HG02943 (cell line): ENCODE measurements around the gene CSNK1E.

ENCODE experiments used
- ATAC-seq: cut with Tn5 transposase; IDR thresholded peaks from one replicate; pipeline ENCODE4 v1.9.1; 2021; ENCODE audit warnings: mild to moderate bottlenecking, low read depth, moderate library complexity; ENCODE audit not compliant: unreplicated experiment

Gene CSNK1E

DNA sequence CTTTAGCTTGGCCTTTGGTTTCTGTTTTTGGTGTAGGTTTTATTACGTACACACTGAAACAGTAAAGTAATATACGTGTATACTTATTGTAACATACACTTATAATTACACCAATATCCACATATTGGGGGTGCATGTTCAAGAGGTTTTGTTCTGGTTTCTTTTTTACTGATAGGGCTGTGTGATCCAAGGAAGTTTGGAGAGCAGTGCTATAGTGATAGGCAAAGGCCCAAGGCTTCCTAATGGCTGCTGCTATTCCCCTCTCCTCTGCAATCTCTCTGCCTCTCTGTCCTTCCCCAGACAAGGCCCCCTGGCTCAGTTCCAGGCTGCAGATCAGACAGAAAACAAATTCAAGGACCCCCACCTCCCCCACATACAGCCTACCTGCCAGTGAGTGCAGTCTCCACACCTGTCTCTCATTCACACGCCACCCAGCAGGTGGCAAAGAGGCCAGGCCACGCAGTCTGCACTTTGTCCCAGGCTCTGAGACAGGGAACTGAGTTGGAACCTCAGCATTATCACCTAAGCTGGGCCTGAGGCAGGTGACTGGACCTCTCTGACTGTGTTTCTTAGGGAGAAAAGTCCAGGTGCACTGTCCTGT, 59.5 kb downstream of the CSNK1E start:
- ATAC-seq, result no peak

DNA sequence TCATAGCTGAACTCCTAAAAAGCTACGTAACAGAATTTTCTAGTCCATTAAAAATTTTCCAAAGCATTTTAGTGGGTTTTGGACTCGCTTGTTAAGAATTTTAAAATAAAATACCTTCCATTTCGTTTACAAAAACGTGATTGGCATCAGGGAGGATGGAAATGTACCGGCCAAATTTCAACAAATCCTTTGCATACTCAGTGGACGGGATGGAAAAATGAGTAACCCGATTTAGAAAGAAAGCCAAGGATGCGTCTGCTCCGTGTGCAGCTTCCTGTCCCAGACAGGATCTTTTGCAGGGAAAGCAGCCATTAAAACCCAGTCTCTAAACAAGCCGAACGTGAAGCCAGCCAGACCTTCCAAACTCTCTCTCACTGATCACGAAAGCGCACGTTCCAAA, 60.1 kb downstream of the CSNK1E start:
- no peak for ATAC-seq

DNA sequence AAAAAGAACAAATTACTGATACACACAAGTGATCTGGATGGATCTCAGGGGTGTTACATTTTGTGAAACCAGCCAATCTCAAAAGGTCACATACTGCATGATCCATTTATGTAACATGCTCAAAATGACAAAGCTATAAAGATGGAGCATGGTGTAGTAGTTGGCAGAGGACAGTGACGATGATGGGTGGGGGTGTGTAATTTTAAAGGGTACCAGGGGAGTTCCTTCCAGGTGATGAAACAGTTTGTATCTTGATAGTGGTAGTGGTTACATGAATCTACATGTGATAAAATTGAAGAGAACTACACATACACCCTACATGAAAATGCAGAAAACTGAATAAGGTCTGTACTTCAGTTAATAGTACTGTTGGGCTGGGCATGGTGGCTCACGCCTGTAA, 61.5 kb downstream of the CSNK1E start:
- ATAC-seq, result no peak

DNA sequence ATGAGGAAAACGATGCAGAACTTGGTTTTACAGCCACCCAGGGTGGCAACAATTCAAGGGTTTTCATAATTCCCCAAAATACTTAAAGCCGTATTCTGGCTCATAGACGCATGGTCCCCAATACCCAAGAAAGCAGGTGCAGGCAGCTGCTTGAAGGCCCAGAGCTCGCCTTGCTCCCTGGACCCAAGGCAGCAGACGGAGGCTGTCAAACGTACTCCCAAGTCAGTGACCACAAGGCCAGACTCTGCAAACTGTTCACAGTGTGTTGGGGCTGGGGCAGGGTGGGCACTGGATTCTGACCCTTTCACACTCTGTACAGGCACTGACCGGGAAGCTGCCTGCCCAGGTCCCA, 65.9 kb downstream of the CSNK1E start:
- no peak for ATAC-seq

DNA sequence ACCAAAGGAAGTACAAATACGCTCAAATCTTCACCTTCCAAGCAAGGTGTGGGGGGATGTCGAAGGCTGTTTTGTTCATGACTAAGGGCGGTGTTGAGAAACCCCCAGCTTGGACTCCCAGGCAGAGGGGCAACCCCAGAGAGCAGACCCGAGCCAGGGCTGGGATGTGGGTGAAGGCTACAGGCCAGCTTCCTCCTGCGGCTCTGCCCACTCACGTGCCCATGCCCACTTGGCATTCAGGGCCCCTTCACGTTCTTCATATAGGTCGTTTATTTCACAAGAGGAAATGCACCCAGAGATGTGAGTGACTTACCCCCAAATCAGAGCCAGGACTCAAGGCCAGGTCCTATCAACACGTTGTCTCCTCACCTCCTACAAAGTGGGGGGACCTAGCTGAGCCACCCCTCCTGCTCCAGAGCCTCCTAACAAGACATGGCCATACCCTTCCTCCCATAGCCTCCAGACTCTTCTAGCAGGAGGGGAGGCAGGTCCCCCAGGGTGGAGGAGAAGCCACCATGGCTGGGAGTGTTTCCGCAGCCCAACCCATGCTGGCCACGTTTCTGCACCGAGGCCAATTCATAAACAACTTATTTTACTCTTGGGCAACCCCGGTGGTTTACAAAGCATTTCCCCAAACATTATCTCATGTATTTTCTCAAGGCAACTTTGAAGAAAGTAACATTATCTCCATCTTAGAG, 66.4 kb downstream of the CSNK1E start:
- no peak for ATAC-seq

DNA sequence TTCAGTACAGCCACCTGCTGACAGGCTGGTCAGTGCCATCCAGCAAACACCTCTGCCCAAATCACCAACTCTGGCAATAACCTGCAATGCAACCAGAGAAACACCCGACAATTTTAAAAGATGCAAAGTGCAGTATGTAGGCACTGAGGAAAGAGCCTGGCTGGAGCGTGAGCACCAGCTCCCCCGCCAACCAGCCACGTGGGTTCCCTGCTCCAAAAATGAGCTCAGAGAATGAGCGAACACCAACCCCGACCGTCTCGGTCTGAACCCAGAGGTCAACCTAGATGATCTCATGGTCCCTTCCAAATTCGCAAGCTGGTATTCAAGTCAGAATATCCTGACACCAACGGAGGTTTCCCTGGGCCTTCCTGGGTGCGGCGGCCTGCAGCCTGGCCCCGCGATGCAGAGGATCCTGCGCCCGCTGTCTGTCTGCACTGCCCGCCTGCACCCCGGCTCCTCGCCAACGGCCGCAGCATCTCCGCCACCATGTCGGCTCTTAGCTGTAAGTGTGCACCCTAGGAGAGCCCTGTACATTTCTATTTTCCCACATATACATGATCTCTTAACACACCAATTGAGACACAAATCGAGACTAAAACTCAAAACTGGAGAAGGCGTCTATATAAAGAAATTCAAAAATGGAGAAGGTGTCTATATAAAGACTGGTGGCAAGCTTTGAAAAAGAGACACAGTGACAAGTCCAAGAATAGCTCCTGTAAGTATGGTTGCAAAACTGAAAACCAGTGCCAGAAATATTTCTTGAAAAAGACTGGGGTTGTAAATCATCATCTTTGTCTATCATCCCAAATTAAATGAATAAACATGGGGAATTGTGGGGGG, 67.2 kb downstream of the CSNK1E start:
- no peak for ATAC-seq

DNA sequence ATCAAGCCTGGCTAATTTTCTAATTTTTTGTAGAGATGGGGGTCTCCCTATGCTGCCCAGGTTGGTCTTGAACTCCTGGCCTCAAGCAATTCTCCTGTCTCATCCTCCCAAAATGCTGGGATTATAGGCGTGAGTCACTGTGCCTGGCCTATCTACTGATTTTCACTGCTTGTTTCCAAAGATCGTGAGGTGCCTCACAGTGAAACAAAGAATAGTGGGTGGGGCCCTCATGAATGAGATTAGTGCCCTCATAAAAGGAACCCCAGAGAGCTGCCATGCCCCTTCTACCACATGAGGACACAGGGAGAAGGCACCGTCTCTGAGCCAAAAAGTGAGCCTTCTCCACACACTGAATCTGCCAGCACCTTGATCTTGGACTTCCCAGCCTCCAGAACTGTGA, 67.9 kb downstream of the CSNK1E start:
- ATAC-seq, result no peak

DNA sequence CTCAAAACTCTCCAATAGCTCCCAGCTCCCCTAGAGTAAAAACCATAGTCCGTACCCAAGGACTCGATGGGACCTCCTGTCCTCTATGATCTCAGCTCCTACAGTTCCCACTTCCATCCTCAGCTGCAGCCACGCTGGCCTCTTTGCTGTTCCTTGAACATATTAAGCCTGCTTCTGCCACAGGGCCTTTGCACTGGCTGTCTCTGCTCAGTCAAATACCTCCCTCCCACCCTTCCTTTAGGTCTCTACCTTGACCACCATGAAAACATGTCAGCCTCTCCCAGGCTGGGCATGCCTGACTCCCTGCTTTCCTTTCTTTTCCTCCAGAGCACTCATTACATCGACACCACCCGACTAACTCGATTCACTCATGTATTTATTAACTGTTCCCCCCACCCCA, 69.0 kb downstream of the CSNK1E start:
- ATAC-seq, result no peak

DNA sequence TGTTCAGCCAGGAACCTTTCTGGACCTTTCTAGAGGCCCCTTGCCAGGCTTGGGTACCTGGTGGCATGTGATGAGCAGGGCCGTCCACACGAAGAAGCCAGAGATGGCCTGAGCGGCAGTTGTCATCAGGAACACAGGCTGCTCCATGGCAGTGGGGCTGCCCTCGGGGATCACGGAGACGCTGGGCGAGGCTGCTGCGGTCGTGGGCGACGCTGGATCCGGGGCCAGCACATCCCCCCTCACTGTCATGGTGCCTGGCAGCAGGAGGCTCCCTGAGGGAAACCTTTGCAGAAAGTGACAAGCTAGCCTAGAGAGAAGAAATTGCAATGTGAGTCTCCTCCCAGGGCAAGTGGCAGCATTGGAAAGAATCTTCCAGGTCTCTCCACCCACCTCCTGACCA, 69.5 kb downstream of the CSNK1E start:
- ATAC-seq, result no peak

DNA sequence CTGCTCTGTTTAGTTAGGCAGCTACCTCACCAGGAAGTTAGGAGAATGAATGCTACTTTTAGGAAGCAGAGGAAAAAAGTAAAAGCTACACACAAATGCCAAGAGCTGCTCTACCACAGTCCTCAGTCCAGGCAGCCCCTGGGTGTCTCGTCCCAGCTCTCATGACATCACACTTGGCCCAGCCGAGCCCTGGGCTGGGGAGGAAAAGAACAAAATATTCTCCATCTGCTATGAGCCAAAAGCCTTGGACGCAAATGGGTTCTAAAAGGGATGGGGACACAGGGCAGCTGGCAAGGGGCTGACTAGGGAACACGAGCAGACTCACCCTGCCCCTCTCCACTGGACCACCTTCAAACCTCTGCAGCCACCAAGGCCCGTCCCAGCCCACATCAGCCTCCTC, 70.5 kb downstream of the CSNK1E start:
- no peak for ATAC-seq

DNA sequence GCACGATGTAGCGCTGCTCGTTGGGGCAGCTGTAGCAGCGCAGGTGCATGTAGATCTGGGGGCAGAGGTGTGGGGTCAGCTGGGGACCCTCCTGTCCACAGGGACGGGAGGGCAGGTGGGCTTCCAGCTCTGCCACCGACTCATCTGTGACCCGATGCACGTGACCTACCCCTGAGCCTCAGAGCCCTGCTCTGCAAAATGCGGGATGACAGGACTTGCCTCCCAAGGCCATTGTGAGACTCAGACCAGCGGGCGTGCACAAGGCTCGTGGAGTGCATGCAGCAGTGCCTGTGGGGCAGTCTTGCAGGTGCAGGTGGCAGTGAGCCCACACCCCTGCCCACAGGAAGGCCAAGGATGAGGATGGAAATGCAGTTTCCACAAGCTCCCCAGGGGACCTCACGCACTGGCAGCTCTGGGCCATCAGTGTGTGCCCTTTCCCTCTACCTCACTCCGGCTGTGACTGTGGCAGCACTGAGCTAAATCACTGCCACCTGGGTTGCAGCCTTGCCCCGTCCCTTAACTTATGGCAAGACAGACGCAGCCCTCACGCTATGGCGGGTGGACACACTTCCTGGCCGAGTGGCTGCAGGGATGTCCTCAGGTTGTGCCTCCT, 71.1 kb downstream of the CSNK1E start:
- no peak for ATAC-seq

DNA sequence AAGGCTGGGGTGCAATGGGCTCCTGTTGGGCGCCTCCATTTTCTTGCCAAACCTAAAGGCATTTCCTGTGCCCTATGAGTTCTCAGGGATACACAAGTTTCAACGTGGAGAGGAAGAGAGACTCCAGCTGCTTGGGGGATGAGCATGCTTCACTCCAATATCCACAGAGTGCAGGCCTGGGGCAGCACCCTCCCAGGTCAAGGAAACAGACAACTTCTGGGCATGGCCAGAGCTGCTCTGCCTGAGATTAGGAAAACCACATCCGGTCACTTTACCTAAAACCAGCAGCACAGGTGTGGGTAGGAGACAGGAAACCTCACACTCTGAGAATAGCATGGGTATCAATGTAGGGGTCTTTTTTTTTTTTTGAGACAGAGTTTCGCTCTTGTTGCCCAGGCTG, 73.1 kb downstream of the CSNK1E start:
- ATAC-seq, result no peak

DNA sequence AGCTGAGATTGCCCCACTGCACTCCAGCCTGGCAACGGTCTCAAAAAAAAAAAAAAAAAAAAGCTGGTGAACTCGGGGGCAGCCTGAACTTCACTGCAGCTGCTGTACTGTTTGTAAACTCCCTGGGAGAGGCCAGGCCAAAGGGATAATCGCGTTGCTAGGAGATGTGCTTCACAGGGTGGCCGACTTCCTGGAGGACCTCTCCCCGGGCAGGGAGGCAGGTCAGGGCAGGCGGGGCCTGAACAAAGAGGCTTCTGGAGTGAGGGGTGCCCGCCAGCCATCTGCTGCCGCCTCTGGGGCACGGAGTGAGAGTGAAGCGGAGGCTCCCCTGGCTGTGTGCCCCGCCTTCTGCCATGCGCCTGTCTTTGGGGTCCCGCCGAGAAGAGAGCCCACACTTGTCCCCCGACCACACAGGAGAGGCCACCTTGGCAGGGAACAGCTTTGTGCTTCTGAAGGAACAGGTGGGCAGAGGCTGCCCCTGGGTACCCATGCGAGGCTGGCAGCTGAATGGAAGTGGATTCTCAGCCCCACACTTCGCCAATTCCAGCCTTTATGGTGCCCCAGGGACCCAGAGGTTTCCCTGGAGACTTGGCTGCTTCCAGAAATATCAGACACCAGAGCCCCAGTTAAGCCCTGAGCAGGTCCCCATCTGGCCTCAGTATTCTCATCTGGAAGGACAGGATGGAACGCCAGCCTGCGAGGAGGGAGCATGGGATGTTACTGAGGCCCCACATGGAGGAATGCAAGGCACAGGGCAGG, 74.0 kb downstream of the CSNK1E start:
- ATAC-seq, result no peak

DNA sequence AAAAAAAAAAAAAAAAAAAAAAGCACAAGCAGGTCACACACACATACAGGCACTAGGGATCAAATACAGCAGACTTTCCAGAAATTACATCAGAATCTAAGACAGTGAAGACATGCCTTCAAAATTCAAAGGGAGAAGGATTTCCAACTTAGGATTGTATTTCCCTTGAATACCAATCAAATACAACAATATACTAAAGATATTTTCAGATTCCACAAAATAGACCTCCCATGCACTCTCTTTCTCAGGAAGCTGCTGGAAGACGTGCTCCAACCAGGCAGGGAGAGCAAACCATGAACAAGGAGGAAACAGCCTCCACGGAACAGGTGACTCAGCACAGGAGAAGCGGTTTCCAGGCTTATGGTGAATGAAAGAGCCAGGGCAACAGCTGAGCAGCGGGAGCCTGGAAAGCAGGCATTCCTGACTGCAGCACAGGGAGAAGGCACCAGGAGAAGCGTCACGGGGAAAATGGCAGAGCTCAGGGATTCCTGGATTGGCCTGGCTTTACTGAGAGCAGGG, 76.4 kb downstream of the CSNK1E start:
- ATAC-seq, result no peak
